Trophoblast cell (in vitro differentiated cells and primary cell): ENCODE measurements around the gene ZNF804A.

ENCODE experiments used
- DNase-seq, 2 donors: peaks; one replicate each; pipeline ENCODE4 v3.0.0-alpha.2; 2016
- H2AFZ ChIP-seq: 2 replicates; pipeline ENCODE4 v1.6.1; 2013; ENCODE audit warnings: low read length, moderate library complexity, mild to moderate bottlenecking; ENCODE audit not compliant: insufficient read depth, poor library complexity
- H2AK5ac ChIP-seq: 2 replicates; pipeline ENCODE4 v1.6.1; 2013; ENCODE audit warnings: mild to moderate bottlenecking, low read length
- H2BK120ac ChIP-seq: 2 replicates; pipeline ENCODE4 v1.6.1; 2013; ENCODE audit warnings: low read length, mild to moderate bottlenecking, moderate library complexity; ENCODE audit not compliant: insufficient read depth, poor library complexity
- H2BK12ac ChIP-seq: 2 replicates; pipeline ENCODE4 v1.6.1; 2013; ENCODE audit warnings: mild to moderate bottlenecking, low read length, moderate library complexity
- H2BK5ac ChIP-seq: 2 replicates; pipeline ENCODE4 v1.6.1; 2013; ENCODE audit warnings: low read length, low read depth, moderate library complexity, mild to moderate bottlenecking; ENCODE audit not compliant: poor library complexity
- H3K14ac ChIP-seq: 2 replicates; pipeline ENCODE4 v1.6.1; 2013; ENCODE audit warnings: mild to moderate bottlenecking, low read length
- H3K18ac ChIP-seq: 2 replicates; pipeline ENCODE4 v1.6.1; 2013; ENCODE audit warnings: mild to moderate bottlenecking, low read length
- H3K23ac ChIP-seq: 2 replicates; pipeline ENCODE4 v1.6.1; 2013; ENCODE audit warnings: low read length
- H3K27ac ChIP-seq: 2 replicates; pipeline ENCODE4 v1.5.1; 2013; ENCODE audit warnings: low read depth, mild to moderate bottlenecking, inconsistent platforms, low read length, moderate library complexity
- H3K27me3 ChIP-seq: 2 replicates; pipeline ENCODE4 v1.6.1; 2013; ENCODE audit warnings: inconsistent platforms, mild to moderate bottlenecking, low read length, moderate library complexity; ENCODE audit not compliant: insufficient read depth
- H3K36me3 ChIP-seq, 2 experiments: 1 replicate in 1 of 2; 2 replicates in 1 of 2; pipeline ENCODE4 v1.6.1; 2013; ENCODE audit warnings: low read length in 2 of 2, mild to moderate bottlenecking in 2 of 2, moderate library complexity in 1 of 2; ENCODE audit not compliant: insufficient read depth in 2 of 2, control insufficient read depth in 1 of 2
- H3K4ac ChIP-seq: 2 replicates; pipeline ENCODE4 v1.6.1; 2013; ENCODE audit warnings: low read depth, mild to moderate bottlenecking, low read length, moderate library complexity
- H3K4me1 ChIP-seq, 2 experiments: 1 replicate in 1 of 2; 2 replicates in 1 of 2; pipeline ENCODE4 v1.6.1; 2013; ENCODE audit warnings: low read length in 2 of 2, mild to moderate bottlenecking in 2 of 2, moderate library complexity in 1 of 2; ENCODE audit not compliant: insufficient read depth in 2 of 2, control insufficient read depth in 1 of 2
- H3K4me2 ChIP-seq: 2 replicates; pipeline ENCODE4 v1.6.1; 2013; ENCODE audit warnings: inconsistent platforms, mild to moderate bottlenecking, low read length, moderate library complexity
- H3K4me3 ChIP-seq: 2 replicates; pipeline ENCODE4 v1.5.1; 2013; ENCODE audit warnings: mild to moderate bottlenecking, low read depth, low read length, inconsistent platforms
- H3K79me1 ChIP-seq: one replicate; pipeline ENCODE4 v1.6.1; 2013; ENCODE audit warnings: low read length
- H3K79me2 ChIP-seq: 2 replicates; pipeline ENCODE4 v1.6.1; 2013; ENCODE audit warnings: low read length, mild to moderate bottlenecking; ENCODE audit not compliant: control insufficient read depth, insufficient read depth, poor library complexity
- H3K9ac ChIP-seq: 2 replicates; pipeline ENCODE4 v1.6.1; 2013; ENCODE audit warnings: mild to moderate bottlenecking, low read length
- H3K9me3 ChIP-seq: 2 replicates; pipeline ENCODE4 v1.6.1; 2013; ENCODE audit warnings: low read depth, mild to moderate bottlenecking, control low read depth, inconsistent platforms, low read length; ENCODE audit not compliant: insufficient read depth
- H4K12ac ChIP-seq: 2 replicates; pipeline ENCODE4 v1.6.1; 2013; ENCODE audit warnings: low read depth, mild to moderate bottlenecking, low read length, moderate library complexity
- H4K8ac ChIP-seq: 2 replicates; pipeline ENCODE4 v1.6.1; 2013; ENCODE audit warnings: low read depth, mild to moderate bottlenecking, low read length, moderate library complexity
- H4K91ac ChIP-seq: one replicate; pipeline ENCODE4 v1.6.1; 2013; ENCODE audit warnings: low read depth, mild to moderate bottlenecking, low read length, moderate library complexity
- WGBS: extraction: QIAGEN DNeasy Blood & Tissue Kit; methylation state at CpG from one replicate; pipeline ENCODE4 v1.1.7; 2013; ENCODE audit warnings: missing lambda C conversion rate; ENCODE audit not compliant: insufficient read length, insufficient coverage; ENCODE audit errors: extremely low coverage; 5-methylcytosine and 5-hydroxymethylcytosine counted together

ZNF804A gene

DNA sequence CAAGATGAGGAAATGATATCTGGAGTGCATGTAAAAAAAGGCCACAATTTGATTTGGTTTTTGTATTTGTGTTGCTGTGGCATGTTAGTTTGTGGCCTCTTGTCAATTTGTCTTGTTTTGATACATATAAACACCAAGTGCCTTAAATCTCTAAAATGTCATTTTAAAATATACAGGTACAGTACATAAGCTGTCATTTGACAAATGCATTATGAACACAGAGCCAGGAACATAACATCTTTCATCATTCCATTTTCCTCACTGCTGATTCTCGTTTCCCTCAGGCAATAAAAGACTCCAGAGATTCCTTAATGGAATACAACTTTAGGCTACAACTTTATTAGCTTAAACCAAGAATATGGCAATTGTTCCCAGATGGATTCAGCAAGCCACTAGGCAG is 217.5 kb downstream of the ZNF804A start:
- H2BK5ac ChIP-seq = no peak overlapping the region
- H3K4me2 ChIP-seq = no peak overlapping the region
- no peak for DNase-seq
- no peak overlapping the region for H3K9ac ChIP-seq
- no peak overlapping the region for H3K4me3 ChIP-seq
- no peak overlapping the region for H3K4ac ChIP-seq
- no peaks in the 10 kb centered on the region for H3K79me2 ChIP-seq
- H3K27ac ChIP-seq = no peak overlapping the region
- H4K8ac ChIP-seq = no peak overlapping the region
- no CpG with 5 or more reads among the region's 1 CpG for WGBS
- H3K36me3 ChIP-seq = no peaks in the 10 kb centered on the region
- H2AFZ ChIP-seq = no peak overlapping the region
- no peak overlapping the region for H3K23ac ChIP-seq
- H3K18ac ChIP-seq = no peak overlapping the region
- H3K4me1 ChIP-seq = no peaks in the 10 kb centered on the region
- H2BK120ac ChIP-seq = no peak overlapping the region
- no peaks in the 10 kb centered on the region for H3K27me3 ChIP-seq
- no peak overlapping the region for H2BK12ac ChIP-seq
- no peak overlapping the region for H3K14ac ChIP-seq
- H3K9me3 ChIP-seq = no peaks in the 10 kb centered on the region
- H3K79me1 ChIP-seq = no peaks in the 10 kb centered on the region
- no peak overlapping the region for H4K91ac ChIP-seq
- no peak overlapping the region for H2AK5ac ChIP-seq
- H4K12ac ChIP-seq = no peak overlapping the region

DNA sequence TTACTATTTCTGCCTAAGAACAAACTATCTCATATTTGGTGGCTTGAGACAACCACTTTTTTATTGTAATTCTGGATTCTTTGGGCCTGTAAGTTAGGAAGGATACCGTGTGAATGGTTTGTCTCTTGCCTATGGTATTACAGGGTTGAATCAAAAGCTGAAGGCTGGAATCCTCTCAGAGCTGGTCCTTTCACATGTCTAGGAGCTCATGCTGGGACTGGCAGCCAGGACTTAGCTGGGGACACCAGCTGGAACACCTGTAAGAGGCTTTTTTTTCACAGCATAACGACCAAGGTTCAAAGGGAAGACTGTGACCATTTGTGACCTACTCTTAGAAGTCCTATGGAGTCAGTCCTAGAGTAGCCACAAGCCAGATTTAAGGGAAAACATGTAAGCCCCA is 226.3 kb downstream of the ZNF804A start:
- Histone ChIP-seq H2BK12ac (no peak overlapping the region), H3K79me2 (no peaks in the 10 kb centered on the region), H4K8ac (no peak overlapping the region), H3K4me1 (no peaks in the 10 kb centered on the region), H2BK120ac (no peak overlapping the region), H3K79me1 (no peaks in the 10 kb centered on the region), H3K36me3 (no peaks in the 10 kb centered on the region), H3K9ac (no peak overlapping the region), H3K14ac (no peak overlapping the region), H3K4me3 (no peak overlapping the region), H3K4ac (no peak overlapping the region), H4K91ac (no peak overlapping the region), H4K12ac (no peak overlapping the region), H2AFZ (no peak overlapping the region), H2BK5ac (no peak overlapping the region), H3K4me2 (no peak overlapping the region), H3K23ac (no peak overlapping the region), H3K18ac (no peak overlapping the region), H2AK5ac (no peak overlapping the region), H3K27ac (no peak overlapping the region), H3K27me3 (no peaks in the 10 kb centered on the region), H3K9me3 (no peaks in the 10 kb centered on the region)
- WGBS = no CpG with 5 or more reads among the region's 2 CpGs
- DNase-seq = no peak

DNA sequence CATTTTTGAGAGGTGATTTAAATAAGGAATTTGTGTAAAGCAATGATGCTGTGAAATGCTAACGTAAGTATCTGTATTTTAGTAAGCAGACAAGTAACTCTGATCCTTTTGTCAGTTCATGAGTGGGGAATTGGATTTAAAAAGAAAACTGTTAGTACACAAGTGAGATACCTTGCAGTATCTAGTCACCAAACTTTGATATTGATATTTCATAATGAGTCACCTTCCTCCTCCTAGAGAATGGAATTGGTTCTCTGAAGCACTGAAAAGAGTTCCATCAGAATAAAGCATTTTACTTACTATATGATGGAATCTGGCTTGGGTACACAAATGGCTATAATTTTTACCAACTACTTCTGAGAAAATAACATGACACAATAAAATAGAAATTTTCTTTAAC is 232.2 kb downstream of the ZNF804A start:
- Histone ChIP-seq H2BK5ac (no peak overlapping the region), H3K4me3 (no peak overlapping the region), H3K36me3 (no peaks in the 10 kb centered on the region), H3K79me1 (no peaks in the 10 kb centered on the region), H3K27me3 (no peaks in the 10 kb centered on the region), H4K91ac (no peak overlapping the region), H2AFZ (no peak overlapping the region), H3K4me2 (no peak overlapping the region), H2AK5ac (no peak overlapping the region), H3K4me1 (no peaks in the 10 kb centered on the region), H4K12ac (no peak overlapping the region), H3K14ac (no peak overlapping the region), H3K4ac (no peak overlapping the region), H2BK12ac (no peak overlapping the region), H3K23ac (no peak overlapping the region), H4K8ac (no peak overlapping the region), H3K79me2 (no peaks in the 10 kb centered on the region), H2BK120ac (no peak overlapping the region), H3K18ac (no peak overlapping the region), H3K9me3 (no peaks in the 10 kb centered on the region), H3K9ac (no peak overlapping the region), H3K27ac (no peak overlapping the region)
- no CpG with 5 or more reads among the region's 1 CpG for WGBS
- DNase-seq = no peak

DNA sequence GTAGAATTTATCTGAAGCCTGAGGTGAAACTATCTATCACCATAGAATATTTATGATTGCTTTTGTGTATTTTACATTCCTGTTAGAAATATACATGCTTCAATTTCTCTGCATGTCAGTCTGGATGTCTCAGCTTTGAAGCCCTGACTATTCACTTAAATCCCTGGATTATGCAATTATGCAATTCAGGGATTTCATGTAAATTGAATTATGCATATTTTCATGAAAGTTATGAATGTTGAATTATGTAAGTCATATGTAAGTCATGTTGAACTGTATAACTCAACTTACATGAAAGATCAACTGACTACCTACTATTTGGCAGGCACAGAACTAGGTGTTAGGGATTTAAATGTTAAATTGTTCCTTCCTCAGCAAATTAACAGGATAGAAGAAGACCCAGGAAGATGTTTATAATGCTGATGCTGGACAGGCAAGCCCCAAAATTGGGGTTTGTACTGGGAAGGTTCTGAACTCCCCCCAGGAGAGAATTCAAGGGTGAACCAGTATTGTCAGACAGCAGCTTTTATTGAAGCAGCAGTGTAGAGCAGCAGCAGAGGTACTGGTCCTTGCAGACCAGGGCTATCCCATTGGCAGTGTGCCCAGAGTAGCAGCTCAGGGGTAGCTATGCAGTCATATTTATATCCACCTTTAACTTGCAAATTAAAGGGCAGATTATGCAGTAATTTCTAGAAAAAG is 236.5 kb downstream of the ZNF804A start:
- Histone ChIP-seq H2BK12ac (no peak overlapping the region), H3K79me2 (no peaks in the 10 kb centered on the region), H3K27ac (no peak overlapping the region), H3K27me3 (no peaks in the 10 kb centered on the region), H3K18ac (no peak overlapping the region), H3K14ac (no peak overlapping the region), H3K23ac (no peak overlapping the region), H2AFZ (no peak overlapping the region), H2AK5ac (no peak overlapping the region), H3K4me2 (no peak overlapping the region), H3K79me1 (no peaks in the 10 kb centered on the region), H3K4ac (no peak overlapping the region), H3K9ac (no peak overlapping the region), H3K9me3 (no peaks in the 10 kb centered on the region), H4K12ac (no peak overlapping the region), H2BK5ac (no peak overlapping the region), H3K36me3 (no peaks in the 10 kb centered on the region), H4K91ac (no peak overlapping the region), H2BK120ac (no peak overlapping the region), H3K4me1 (no peaks in the 10 kb centered on the region), H3K4me3 (no peak overlapping the region), H4K8ac (no peak overlapping the region)
- DNase-seq = no peak
